ENCODE measurements around the gene FBXO30. TPM values are rescaled to one million over a fixed set of nuclear protein-coding genes. Genes with fewer than 3 reads are reported as not detected.

FBXO30 gene
- total RNA-seq, 2 donors from 2014 or later: 2.0 to 5.4 TPM

DNA sequence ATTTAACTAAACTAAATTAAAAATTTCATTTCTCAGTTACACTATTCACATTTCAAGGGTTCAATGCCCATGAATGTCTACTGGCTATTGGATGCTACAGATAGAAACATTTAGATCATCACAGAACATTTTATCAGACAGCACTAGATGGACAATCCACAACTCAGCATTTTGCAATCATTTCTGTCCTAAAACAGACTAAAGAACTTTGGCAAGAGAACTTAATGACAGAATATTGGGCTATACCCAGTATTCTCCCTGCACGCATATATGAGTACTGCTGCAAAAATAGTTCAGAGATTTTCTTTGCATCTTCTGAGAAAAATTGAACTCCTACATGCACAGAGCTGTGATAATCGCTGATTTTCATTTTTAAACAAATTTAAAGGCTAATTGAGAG, 36.1 kb upstream of the FBXO30 start:
- Histone ChIP-seq H3K4me3 (no peak overlapping the region), H3K4me1 (no peaks in the 10 kb centered on the region), H3K27ac (no peak overlapping the region), H3K27me3 (no peaks in the 10 kb centered on the region), H3K9me3 (no peaks in the 10 kb centered on the region), H3K36me3 (replicated peaks in 1 of 2; ENCODE audit: insufficient read depth in 1 of 2, low read depth in 2 of 2) (no peaks in the 10 kb centered on the region)
- no peak for DNase-seq
- intact Hi-C loops (cut with DNase I): no loop called here
- WGBS, 2 donors: 83 to 87% methylated on average over 2 of the region's 2 CpGs
- ATAC-seq: no peak
- TF ChIP-seq POLR2A (IDR thresholded peaks at IDR 0.05): no peak
- TF ChIP-seq, protein P1, sequence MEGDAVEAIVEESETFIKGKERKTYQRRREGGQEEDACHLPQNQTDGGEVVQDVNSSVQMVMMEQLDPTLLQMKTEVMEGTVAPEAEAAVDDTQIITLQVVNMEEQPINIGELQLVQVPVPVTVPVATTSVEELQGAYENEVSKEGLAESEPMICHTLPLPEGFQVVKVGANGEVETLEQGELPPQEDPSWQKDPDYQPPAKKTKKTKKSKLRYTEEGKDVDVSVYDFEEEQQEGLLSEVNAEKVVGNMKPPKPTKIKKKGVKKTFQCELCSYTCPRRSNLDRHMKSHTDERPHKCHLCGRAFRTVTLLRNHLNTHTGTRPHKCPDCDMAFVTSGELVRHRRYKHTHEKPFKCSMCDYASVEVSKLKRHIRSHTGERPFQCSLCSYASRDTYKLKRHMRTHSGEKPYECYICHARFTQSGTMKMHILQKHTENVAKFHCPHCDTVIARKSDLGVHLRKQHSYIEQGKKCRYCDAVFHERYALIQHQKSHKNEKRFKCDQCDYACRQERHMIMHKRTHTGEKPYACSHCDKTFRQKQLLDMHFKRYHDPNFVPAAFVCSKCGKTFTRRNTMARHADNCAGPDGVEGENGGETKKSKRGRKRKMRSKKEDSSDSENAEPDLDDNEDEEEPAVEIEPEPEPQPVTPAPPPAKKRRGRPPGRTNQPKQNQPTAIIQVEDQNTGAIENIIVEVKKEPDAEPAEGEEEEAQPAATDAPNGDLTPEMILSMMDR (IDR thresholded peaks at IDR 0.05): no peak

DNA sequence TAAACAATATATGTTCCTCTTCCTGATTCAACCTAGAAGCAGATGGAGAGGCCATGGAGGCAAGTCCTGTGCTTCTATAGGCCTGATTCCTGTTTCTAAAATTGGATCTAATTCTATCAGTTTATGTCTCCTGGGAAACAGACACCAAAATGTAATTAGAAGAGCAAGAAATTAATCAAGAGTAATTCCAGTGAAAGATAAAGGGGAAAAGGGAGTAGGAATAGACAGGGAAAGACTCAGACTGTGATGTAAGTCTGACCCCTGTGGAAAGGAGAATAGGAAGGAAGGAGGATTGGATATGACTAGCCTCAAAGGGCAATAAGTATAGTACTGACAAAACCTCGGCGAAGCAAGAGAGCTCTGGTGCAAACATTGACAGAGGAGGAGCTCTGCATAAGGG, 33.9 kb upstream of the FBXO30 start:
- 77 to 81% methylated on average over 2 of the region's 2 CpGs for WGBS, 2 donors
- Histone ChIP-seq H3K27ac (no peak overlapping the region), H3K4me3 (no peak overlapping the region), H3K4me1 (no peaks in the 10 kb centered on the region), H3K36me3 (replicated peaks in 1 of 2; ENCODE audit: insufficient read depth in 1 of 2, low read depth in 2 of 2) (no peaks in the 10 kb centered on the region), H3K9me3 (no peaks in the 10 kb centered on the region), H3K27me3 (no peaks in the 10 kb centered on the region)
- intact Hi-C loops (cut with DNase I): no loop called here
- TF ChIP-seq POLR2A (IDR thresholded peaks at IDR 0.05): no peak
- TF ChIP-seq, protein P1 (IDR thresholded peaks at IDR 0.05): no peak
- no peak for ATAC-seq
- DNase-seq: no peak

GRCh38 chr6:145845557-145845956, 31.0 kb upstream of the FBXO30 start:
- no peak for TF ChIP-seq POLR2A (IDR thresholded peaks at IDR 0.05)
- TF ChIP-seq, protein P1 (IDR thresholded peaks at IDR 0.05): no peak
- no peaks in the 10 kb centered on the region for H3K9me3 ChIP-seq
- 86 to 99% methylated on average over 3 of the region's 3 CpGs for whole genome bisulfite sequencing, 2 donors
- intact Hi-C loops (cut with DNase I): no loop called here
- ATAC-seq (no peak), DNase-seq (no peak)
- no peaks in the 10 kb centered on the region for H3K4me1 ChIP-seq
- no peaks in the 10 kb centered on the region for H3K27me3 ChIP-seq
- no peak overlapping the region for H3K27ac ChIP-seq
- H3K4me3 ChIP-seq: no peak overlapping the region
- no peaks in the 10 kb centered on the region for H3K36me3 ChIP-seq (replicated peaks in 1 of 2; ENCODE audit: insufficient read depth in 1 of 2, low read depth in 2 of 2)

DNA sequence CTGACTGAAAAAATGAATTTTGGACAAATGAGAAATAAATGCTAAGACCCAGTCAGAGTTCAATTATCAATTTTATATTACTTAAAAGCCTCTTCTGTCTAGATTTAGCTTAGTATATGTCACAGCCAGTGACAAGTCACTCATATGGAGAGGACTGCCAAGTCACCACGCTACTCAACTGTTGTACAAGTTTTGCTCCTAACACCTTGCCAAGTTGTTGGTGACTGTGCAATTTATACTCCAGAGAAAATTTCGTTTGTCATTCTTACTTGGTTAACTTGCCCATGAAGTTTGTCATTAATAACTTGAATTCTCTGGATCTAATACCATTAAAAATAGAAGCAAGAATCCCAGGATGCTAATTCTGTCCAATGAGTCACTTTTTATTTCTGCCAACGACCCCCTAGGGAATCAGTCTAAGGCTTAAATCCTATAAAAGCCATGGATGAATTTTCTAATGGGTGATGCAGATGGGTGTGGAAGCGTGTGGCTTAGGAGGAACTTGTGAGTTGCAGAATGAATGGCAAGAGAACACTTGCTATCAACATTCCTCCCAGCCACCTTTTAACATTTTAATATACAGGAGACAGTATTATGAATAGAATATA, 30.4 kb upstream of the FBXO30 start:
- no peak for ATAC-seq
- Histone ChIP-seq H3K36me3 (replicated peaks in 1 of 2; ENCODE audit: insufficient read depth in 1 of 2, low read depth in 2 of 2) (no peaks in the 10 kb centered on the region), H3K4me3 (no peak overlapping the region), H3K27me3 (no peaks in the 10 kb centered on the region), H3K27ac (no peak overlapping the region), H3K4me1 (no peaks in the 10 kb centered on the region), H3K9me3 (no peaks in the 10 kb centered on the region)
- DNase-seq: no peak
- intact Hi-C loops (cut with DNase I): no loop called here
- TF ChIP-seq POLR2A (IDR thresholded peaks at IDR 0.05): no peak
- TF ChIP-seq, protein P1 (IDR thresholded peaks at IDR 0.05): no peak
- WGBS, 2 donors: 70 to 72% methylated on average over 4 of the region's 4 CpGs

All from body of pancreas (tissue), 4 donors.